Stomach (tissue), 4 donors: Measurements from ENCODE around the gene FLYWCH1.

Source experiments
- EP300 ChIP-seq: sonication (generic); formaldehyde crosslinking; IDR thresholded peaks from one replicate; pipeline ENCODE4 v1.6.1; 2017; ENCODE audit warnings: antibody characterized with exemption
- POLR2A ChIP-seq, 4 donors: fragments of 450-650 bp; IDR thresholded peaks; one replicate each; pipeline ENCODE4 v1.6.1; 2016; ENCODE audit warnings: antibody characterized with exemption in 4 of 4, control low read depth in 2 of 4, mild to moderate bottlenecking in 1 of 4, moderate library complexity in 1 of 4
- POLR2AphosphoS5 ChIP-seq, 3 donors: sonication (generic); formaldehyde crosslinking; IDR thresholded peaks; one replicate each; pipeline ENCODE4 v1.6.1; 2016; ENCODE audit warnings: antibody characterized with exemption in 3 of 3
- TF ChIP-seq, protein P1 (sequence below), 7 experiments: fragments of 450-650 bp in 4 of 7; fragments of 200-600 bp in 3 of 7; sonication (generic) in 3 of 7; IDR thresholded peaks; one replicate each; pipeline ENCODE4 v1.5.1; 2016 to 2019; ENCODE audit warnings: antibody characterized with exemption in 7 of 7, control low read depth in 2 of 7, mild to moderate bottlenecking in 1 of 7

DNA sequence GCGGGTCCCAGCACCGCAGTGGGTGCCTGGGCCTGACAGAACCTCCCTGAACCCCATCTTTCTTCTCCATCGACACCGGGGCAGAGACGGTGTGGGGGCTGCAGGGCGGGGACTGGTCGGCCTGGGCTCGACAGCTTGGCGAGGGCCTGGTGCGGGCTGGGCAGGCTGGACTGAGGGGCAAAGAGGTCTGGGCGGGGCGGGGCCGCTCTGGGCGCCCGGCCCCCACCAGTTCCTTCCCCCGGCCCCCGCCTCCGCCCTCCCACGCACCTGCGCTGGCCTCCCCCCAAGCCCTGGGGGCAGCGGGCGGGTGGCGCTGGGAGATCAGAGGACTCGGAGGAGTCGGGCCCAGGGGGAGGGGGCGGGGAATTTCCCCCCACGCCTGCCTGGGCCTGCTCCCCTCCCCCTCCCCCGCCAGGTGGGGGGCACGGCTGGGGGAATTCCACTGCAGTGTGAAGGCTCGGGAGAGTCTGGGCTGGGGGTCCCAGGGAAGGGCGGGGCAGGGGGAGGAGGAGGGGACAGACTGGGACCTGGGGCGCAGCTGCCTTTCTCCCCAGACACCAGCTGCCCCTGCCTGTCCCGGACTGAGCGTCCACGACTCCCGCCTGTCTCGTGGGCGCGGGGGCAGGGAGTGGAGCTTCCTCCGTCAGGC, 51.5 kb downstream of the FLYWCH1 start:
- TF ChIP-seq POLR2AphosphoS5 (IDR thresholded peaks at IDR 0.05) (no peak), POLR2A (IDR thresholded peaks at IDR 0.05) (no peak), EP300 (no peak)
- TF ChIP-seq, protein P1, sequence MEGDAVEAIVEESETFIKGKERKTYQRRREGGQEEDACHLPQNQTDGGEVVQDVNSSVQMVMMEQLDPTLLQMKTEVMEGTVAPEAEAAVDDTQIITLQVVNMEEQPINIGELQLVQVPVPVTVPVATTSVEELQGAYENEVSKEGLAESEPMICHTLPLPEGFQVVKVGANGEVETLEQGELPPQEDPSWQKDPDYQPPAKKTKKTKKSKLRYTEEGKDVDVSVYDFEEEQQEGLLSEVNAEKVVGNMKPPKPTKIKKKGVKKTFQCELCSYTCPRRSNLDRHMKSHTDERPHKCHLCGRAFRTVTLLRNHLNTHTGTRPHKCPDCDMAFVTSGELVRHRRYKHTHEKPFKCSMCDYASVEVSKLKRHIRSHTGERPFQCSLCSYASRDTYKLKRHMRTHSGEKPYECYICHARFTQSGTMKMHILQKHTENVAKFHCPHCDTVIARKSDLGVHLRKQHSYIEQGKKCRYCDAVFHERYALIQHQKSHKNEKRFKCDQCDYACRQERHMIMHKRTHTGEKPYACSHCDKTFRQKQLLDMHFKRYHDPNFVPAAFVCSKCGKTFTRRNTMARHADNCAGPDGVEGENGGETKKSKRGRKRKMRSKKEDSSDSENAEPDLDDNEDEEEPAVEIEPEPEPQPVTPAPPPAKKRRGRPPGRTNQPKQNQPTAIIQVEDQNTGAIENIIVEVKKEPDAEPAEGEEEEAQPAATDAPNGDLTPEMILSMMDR (IDR thresholded peaks at IDR 0.05), result no peak
